CD4-positive, alpha-beta T cell treated with Interleukin-6 for 4 hours (primary cell): ENCODE data around the gene PERM1.

Experiments
- DNase-seq: peaks from one replicate; pipeline ENCODE4 v3.0.0-alpha.2; 2020; ENCODE audit warnings: mixed read lengths

Gene PERM1

GRCh38 chr1:945688-946556 is 36.0 kb downstream of the PERM1 start:
- no peak for DNase-seq

- no peak for DNase-seq
Measured at GRCh38 chr1:944341-945325, 37.3 kb downstream of the PERM1 start.

- no peak for DNase-seq
Measured at GRCh38 chr1:943545-944340, 38.1 kb downstream of the PERM1 start.

- DNase-seq: no peak
Measured at GRCh38 chr1:942864-943533, 38.9 kb downstream of the PERM1 start.

GRCh38 chr1:942411-942821 is 39.5 kb downstream of the PERM1 start:
- peak; percentile 14 for DNase-seq

GRCh38 chr1:941588-942383 is 40.1 kb downstream of the PERM1 start:
- DNase-seq: no peak

- no peak for DNase-seq
Measured at GRCh38 chr1:941015-941587, 40.8 kb downstream of the PERM1 start.

- peak; percentile 31 for DNase-seq
Measured at GRCh38 chr1:940107-941014, 41.5 kb downstream of the PERM1 start.

- no peak for DNase-seq
Measured at GRCh38 chr1:939511-940106, 42.3 kb downstream of the PERM1 start.

GRCh38 chr1:938711-939489 is 43.0 kb downstream of the PERM1 start:
- DNase-seq: no peak

- DNase-seq: no peak
Measured at GRCh38 chr1:938088-938683, 43.7 kb downstream of the PERM1 start.

GRCh38 chr1:937521-937920 is 44.4 kb downstream of the PERM1 start:
- no peak for DNase-seq

GRCh38 chr1:936348-937264 is 45.3 kb downstream of the PERM1 start:
- no peak for DNase-seq

GRCh38 chr1:935751-936231 is 46.1 kb downstream of the PERM1 start:
- no peak for DNase-seq

GRCh38 chr1:934991-935750 is 46.7 kb downstream of the PERM1 start:
- DNase-seq: no peak

GRCh38 chr1:933603-933940 is 48.3 kb downstream of the PERM1 start:
- DNase-seq: no peak
